C4-2B (cell line): ENCODE measurements around the gene GRID1.

Experiments
- H3K27ac ChIP-seq: fragments of 450-650 bp; 2 replicates; pipeline ENCODE4 v1.5.1; 2017
- CTCF ChIP-seq: fragments of 450-650 bp; conservative IDR thresholded peaks from 2 replicates; pipeline ENCODE4 v1.5.1; 2017; ENCODE audit warnings: mild to moderate bottlenecking
- ZFX ChIP-seq: fragments of 450-650 bp; IDR thresholded peaks from 2 replicates; pipeline ENCODE4 v1.6.1; 2017

Gene GRID1

GRCh38 chr10:86299562-86299961 is 67.0 kb downstream of the GRID1 start:
- no peak overlapping the region for H3K27ac ChIP-seq
- no peak for TF ChIP-seq ZFX
- TF ChIP-seq CTCF: no peak

GRCh38 chr10:86298501-86299001 is 68.0 kb downstream of the GRID1 start:
- TF ChIP-seq ZFX: no peak
- no peak for TF ChIP-seq CTCF
- no peak overlapping the region for H3K27ac ChIP-seq

- TF ChIP-seq ZFX: no peak
Observed at GRCh38 chr10:86295791-86296190, 70.8 kb downstream of the GRID1 start.

GRCh38 chr10:86295351-86295750 is 71.2 kb downstream of the GRID1 start:
- H3K27ac ChIP-seq: no peak overlapping the region
- no peak for TF ChIP-seq ZFX
- no peak for TF ChIP-seq CTCF

More at GRCh38 chr10:86295791-86296190, 70.8 kb downstream of the GRID1 start:
- no peak overlapping the region for H3K27ac ChIP-seq

GRCh38 chr10:86294346-86295265 is 72.0 kb downstream of the GRID1 start:
- no peak overlapping the region for H3K27ac ChIP-seq
- TF ChIP-seq CTCF (no peak), ZFX (no peak)

GRCh38 chr10:86293396-86293791 is 73.2 kb downstream of the GRID1 start:
- no peak for TF ChIP-seq CTCF
- TF ChIP-seq ZFX: no peak
- no peak overlapping the region for H3K27ac ChIP-seq

- no peak for TF ChIP-seq ZFX
- no peak for TF ChIP-seq CTCF
- H3K27ac ChIP-seq: no peak overlapping the region
Observed at GRCh38 chr10:86292462-86293395, 73.9 kb downstream of the GRID1 start.
